Measurements from ENCODE around the gene CEP112.

The CEP112 gene

DNA sequence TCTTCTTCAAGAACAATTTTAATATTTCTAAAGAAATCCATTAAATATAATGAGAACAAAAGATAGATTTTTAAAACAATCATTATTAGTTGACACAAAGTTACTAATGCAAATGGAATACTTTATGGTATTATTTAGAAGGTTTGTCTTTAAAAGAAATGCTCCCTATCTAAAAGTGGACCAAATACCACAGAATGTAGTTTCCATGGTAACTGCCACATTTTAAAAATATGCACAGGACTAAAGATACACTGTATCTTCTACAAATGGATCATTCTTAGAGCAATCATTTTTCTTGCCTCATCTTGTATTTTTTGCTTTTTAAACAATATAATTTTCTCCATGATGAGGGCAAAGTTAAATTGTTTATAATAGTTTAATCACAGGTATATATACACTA lies 296.0 kb downstream of the CEP112 start:
- H3K4me3 ChIP-seq (ENCODE audit: low read depth, low read length), result no peak overlapping the region
- no peak for DNase-seq (ENCODE audit: low read depth)
- TF ChIP-seq, protein P1, sequence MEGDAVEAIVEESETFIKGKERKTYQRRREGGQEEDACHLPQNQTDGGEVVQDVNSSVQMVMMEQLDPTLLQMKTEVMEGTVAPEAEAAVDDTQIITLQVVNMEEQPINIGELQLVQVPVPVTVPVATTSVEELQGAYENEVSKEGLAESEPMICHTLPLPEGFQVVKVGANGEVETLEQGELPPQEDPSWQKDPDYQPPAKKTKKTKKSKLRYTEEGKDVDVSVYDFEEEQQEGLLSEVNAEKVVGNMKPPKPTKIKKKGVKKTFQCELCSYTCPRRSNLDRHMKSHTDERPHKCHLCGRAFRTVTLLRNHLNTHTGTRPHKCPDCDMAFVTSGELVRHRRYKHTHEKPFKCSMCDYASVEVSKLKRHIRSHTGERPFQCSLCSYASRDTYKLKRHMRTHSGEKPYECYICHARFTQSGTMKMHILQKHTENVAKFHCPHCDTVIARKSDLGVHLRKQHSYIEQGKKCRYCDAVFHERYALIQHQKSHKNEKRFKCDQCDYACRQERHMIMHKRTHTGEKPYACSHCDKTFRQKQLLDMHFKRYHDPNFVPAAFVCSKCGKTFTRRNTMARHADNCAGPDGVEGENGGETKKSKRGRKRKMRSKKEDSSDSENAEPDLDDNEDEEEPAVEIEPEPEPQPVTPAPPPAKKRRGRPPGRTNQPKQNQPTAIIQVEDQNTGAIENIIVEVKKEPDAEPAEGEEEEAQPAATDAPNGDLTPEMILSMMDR (IDR thresholded peaks at IDR 0.05; ENCODE audit: control insufficient read depth, extremely low read depth, insufficient read depth), result no peak

DNA sequence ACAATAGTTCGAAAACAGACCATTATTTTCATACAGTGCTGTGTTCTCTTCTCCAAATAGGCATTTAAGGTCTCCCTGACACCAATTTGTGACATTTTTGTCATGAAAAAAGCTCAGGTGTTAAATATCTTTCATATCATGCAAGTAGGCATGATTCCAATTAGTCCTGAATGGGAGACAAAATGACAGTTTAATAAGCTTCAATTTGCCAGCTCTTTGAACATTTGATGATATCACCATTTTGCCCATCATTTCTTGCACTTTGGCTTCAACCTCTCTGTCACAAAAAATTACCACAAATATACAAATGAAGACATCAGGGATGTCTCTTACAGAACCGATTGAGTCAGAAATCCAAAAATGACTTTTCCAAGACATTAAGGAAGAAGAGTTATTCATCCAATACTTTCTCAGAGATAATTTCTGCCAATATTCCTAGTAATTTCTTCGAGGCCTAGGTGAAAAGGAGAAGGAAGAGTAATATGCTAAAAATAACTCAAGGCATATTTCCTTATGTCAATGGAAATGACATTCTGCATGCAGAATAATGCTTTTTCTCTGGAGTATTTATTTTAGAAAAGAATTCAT lies 298.1 kb downstream of the CEP112 start:
- no peak overlapping the region for H3K4me3 ChIP-seq (ENCODE audit: low read depth, low read length)
- TF ChIP-seq, protein P1 (IDR thresholded peaks at IDR 0.05; ENCODE audit: control insufficient read depth, extremely low read depth, insufficient read depth), result no peak
- DNase-seq (ENCODE audit: low read depth), result no peak

DNA sequence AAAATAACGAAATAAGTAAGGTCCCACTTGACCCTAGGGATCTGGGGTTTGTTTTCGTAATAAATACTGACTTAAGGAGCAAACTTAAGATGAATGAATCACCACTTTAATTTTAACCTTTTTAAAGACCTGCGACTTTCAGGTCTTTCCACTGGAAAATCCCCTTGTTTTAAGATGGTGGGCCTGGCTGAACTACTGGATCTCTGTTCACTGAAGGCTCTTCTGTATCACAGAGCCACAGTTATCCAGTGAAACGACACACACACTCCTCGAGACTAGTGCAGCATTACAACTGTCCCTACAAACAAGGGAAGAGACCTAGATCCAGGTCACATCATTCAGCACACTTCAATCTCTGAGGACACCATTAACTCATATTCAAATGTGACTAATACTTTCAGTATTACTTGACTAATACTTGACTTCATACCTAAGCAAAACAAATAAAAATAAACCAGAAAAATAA lies 299.0 kb downstream of the CEP112 start:
- DNase-seq (ENCODE audit: low read depth), result no peak
- H3K4me3 ChIP-seq (ENCODE audit: low read depth, low read length), result no peak overlapping the region
- TF ChIP-seq, protein P1 (IDR thresholded peaks at IDR 0.05; ENCODE audit: control insufficient read depth, extremely low read depth, insufficient read depth), result no peak

DNA sequence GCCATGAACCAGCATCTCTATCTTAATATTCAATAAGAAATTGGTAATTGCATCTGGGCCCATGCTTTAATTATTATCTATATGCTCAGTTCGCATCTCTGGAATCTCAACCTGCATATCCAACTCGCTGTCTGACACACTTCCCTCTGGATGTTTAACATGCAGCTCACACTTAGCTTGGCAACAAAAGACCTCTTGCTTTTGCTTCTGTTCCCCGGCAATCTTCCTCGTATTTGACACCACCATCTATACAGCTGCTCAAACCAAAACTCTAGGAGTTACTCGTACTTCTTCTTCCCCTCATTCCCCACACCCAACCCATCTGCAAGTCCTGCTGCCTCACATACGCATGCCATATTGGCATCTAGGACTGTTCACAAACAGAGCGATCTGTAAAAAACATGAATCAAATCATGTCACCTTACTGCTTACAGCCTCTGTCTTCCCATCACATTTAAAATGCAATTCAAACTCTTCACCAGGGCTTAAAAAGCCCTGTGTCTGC lies 300.6 kb downstream of the CEP112 start:
- TF ChIP-seq, protein P1 (IDR thresholded peaks at IDR 0.05; ENCODE audit: control insufficient read depth, extremely low read depth, insufficient read depth), result no peak
- H3K4me3 ChIP-seq (ENCODE audit: low read depth, low read length), result no peak overlapping the region
- no peak for DNase-seq (ENCODE audit: low read depth)

DNA sequence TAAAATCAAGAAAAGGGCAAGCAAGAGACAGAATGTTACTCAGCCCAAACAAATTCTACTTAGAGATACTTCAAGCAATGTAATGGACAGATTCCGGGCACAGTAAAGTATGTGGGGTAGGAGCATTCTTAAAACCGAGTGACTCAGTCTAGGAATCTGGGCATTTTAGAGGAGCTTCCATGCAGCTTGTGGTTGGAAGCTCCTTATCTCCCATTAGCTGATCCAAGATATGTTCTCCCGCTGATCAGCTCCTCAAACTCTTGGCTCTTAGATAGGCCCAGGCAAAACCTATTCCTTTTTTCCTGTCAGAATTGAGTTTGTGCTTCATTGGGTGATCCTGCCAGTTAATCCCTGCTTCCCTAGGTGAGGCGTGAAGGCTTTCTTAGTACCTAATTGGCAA lies 303.3 kb downstream of the CEP112 start:
- no peak overlapping the region for H3K4me3 ChIP-seq (ENCODE audit: low read depth, low read length)
- no peak for DNase-seq (ENCODE audit: low read depth)
- TF ChIP-seq, protein P1 (IDR thresholded peaks at IDR 0.05; ENCODE audit: control insufficient read depth, extremely low read depth, insufficient read depth), result no peak

DNA sequence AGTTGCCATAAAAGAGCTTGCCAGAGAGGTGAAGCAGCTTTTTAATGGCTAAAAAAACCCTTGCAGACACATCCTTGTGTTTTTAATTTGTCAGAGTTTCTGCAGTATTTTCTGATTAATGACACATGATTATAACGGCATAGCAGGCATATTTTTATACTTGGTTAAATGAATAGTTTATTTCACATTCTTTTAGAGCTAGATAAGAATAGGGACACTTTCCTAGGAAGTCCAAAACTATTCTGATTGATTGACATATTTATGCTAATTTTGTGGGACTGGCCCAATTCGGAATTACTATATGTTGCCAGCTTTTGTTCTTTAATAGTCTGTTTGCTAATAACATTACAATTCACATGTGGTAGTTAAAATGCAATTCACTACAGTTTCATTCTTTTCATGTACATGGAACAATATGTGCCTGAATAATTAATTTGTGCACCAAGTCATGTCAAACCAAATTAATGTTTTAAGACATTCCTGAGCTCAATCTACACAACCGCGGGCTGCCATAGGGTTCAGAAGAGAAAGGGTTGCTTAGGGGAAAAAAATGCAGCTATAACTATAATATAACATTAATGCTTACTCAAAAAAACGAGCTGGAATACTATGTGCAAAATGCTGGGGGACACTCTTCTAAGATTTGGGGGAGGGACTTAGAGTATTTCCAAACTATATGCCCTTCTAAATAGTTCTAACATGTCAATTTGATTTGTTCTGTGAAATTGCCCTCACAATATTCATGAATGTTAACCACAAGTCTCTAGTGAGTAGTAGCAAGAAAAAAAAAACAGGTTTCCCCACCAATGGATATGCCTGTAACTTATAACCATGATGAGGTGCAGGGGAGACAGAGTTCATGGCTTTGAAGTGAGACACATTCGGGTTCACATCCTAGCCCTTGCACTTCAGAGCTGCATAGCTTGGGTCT lies 305.4 kb downstream of the CEP112 start:
- TF ChIP-seq, protein P1 (IDR thresholded peaks at IDR 0.05; ENCODE audit: control insufficient read depth, extremely low read depth, insufficient read depth), result no peak
- no peak for DNase-seq (ENCODE audit: low read depth)

More for the DNA sequence above, 305.4 kb downstream of the CEP112 start:
- no peak overlapping the region for H3K4me3 ChIP-seq (ENCODE audit: low read depth, low read length)
